HG02981 (cell line): Measurements from ENCODE around the gene CELA2A.
"Not testable (repeated sequence)": the region's sequence is repeated elsewhere in the genome, so short reads cannot be mapped to it uniquely, and the experiment has no call there.

Source experiments
- ATAC-seq: cut with Tn5 transposase; IDR thresholded peaks from one replicate; pipeline ENCODE4 v1.9.1; 2021; ENCODE audit warnings: mild to moderate bottlenecking, moderate library complexity; ENCODE audit not compliant: unreplicated experiment

Gene CELA2A

GRCh38 chr1:15466955-15467625 lies 10.6 kb downstream of the CELA2A start:
- not testable (repeated sequence) for ATAC-seq

- no peak for ATAC-seq
Observed at GRCh38 chr1:15468145-15468544, 11.6 kb downstream of the CELA2A start.

GRCh38 chr1:15469361-15469760 lies 12.8 kb downstream of the CELA2A start:
- ATAC-seq = no peak

GRCh38 chr1:15469821-15470448 lies 13.4 kb downstream of the CELA2A start:
- not testable (repeated sequence) for ATAC-seq

GRCh38 chr1:15471067-15471466 lies 14.5 kb downstream of the CELA2A start:
- not testable (repeated sequence) for ATAC-seq

GRCh38 chr1:15471723-15472122 lies 15.2 kb downstream of the CELA2A start:
- not testable (repeated sequence) for ATAC-seq

- no peak for ATAC-seq
Observed at GRCh38 chr1:15472587-15472986, 16.1 kb downstream of the CELA2A start.

GRCh38 chr1:15475752-15476314 lies 19.3 kb downstream of the CELA2A start, which contains the start of gene CELA2B:
CELA2B (plus strand) TSS chr1:15476104; CDS start chr1:15476126, 22 bp downstream.
- ATAC-seq = no peak

- no peak for ATAC-seq
Observed at GRCh38 chr1:15476927-15477326, 20.4 kb downstream of the CELA2A start.

GRCh38 chr1:15477646-15478212 lies 21.2 kb downstream of the CELA2A start:
- no peak for ATAC-seq

- ATAC-seq = no peak
Observed at GRCh38 chr1:15479654-15480347, 23.3 kb downstream of the CELA2A start.

GRCh38 chr1:15482455-15482854 lies 25.9 kb downstream of the CELA2A start:
- ATAC-seq = not testable (repeated sequence)

GRCh38 chr1:15482983-15483543 lies 26.5 kb downstream of the CELA2A start:
- ATAC-seq = not testable (repeated sequence)

- no peak for ATAC-seq
Observed at GRCh38 chr1:15483971-15484370, 27.4 kb downstream of the CELA2A start.

- not testable (repeated sequence) for ATAC-seq
Observed at GRCh38 chr1:15484443-15484842, 27.9 kb downstream of the CELA2A start.

GRCh38 chr1:15485636-15486035 lies 29.1 kb downstream of the CELA2A start:
- ATAC-seq = no peak

GRCh38 chr1:15486844-15487610 lies 30.5 kb downstream of the CELA2A start:
- not testable (repeated sequence) for ATAC-seq

- no peak for ATAC-seq
Observed at GRCh38 chr1:15488371-15488770, 31.8 kb downstream of the CELA2A start.

GRCh38 chr1:15489052-15489736 lies 32.7 kb downstream of the CELA2A start:
- ATAC-seq = no peak
